Femur (tissue), 1 donor: ENCODE results near the gene EDN1.
"Not testable (repeated sequence)": the region's sequence is repeated elsewhere in the genome, so short reads cannot be mapped to it uniquely, and the experiment has no call there.

Experiments
- DNase-seq: peaks from one replicate; pipeline ENCODE4 v3.0.0-alpha.2; 2017

EDN1 gene

DNA sequence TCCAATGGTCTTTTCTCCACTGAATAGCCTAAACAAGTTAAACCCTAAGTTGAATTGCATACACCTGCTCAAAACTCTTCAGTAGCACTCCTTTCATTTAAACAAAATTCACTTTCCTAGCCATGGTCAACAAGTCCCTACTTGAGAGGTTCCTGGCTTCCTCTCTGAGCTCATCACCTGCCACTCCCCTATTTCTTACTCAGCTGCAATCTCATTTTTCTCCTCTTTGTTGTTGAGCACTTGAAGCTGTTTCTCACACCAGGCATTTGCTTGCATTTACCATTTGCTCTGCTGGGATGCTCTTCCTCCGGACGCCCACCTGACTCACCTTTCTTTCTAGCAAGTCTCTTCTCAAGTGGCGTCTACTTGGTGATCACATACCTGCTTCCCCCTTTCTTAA lies 38.5 kb downstream of the EDN1 start:
- no peak for DNase-seq

DNA sequence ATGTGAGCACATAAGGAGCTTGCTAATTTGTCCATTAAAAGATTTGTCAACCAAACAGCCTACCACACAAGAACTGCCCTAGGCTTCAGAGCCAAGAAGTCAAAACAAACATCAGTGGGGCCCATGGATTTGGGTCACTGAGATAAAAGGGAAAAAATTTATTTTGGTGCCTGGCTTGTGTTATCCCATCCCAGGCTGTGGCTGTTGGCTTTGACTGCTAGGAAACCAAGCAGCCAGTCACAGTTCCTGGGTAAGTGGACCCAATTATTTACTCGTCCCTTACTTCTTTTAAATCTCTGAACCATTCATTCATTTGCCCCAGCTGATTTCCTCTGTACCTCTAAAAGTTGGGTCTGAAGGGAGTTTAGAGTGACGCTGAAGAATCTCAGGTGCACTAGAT lies 41.3 kb downstream of the EDN1 start:
- DNase-seq = no peak

DNA sequence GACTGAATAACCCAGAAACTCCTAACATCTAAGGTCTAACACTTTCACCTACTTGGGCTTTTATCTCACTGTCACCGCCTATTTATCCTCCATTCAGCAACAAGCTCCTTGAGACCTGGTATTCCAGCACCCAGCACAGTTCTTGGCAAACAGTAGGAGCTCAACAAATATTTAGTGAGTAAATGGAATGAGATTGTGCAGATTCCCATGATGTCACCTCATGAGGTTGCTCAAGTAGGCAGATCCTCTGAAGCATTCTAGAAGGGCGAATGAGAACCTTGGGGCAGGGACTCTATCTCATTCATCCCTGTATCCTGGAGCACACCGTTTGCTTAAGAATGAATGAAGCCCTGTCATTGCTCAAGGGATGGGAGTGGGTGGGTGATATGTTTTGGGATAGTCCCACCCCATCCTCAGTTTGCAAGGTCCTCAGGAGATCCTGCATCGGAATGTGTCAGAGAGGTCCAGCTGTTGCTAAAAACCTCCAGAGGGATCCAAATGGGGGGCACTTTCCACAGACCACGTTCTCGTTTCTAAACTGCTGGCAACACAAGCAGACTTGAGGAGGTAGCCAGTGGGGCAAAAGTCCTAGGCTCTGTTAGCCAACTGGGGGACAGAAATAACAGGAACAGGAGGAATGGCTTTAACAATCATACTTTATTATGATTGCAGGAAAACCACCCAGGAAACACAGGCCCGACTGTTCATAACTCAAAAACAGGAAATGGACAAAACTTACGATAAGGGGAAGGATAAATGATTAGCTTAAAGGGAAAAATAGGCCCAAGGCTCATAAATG lies 42.0 kb downstream of the EDN1 start:
- no peak for DNase-seq

DNA sequence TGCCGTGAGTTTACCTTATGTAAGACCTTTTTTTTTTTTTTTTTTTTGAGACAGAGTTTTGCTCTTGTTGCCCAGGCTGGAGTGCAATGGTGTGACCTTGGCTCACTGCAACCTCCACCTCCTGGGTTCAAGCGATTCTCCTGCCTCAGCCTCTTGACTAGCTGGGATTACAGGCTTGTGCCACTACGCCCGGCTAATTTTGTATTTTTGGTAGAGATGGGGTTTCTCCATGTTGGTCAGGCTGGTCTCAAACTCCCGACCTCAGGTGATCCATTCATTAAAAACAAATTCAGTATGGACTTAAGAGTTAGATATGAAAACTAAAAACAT lies 42.6 kb downstream of the EDN1 start:
- DNase-seq = not testable (repeated sequence)

GRCh38 chr6:12333128-12333527 lies 43.0 kb downstream of the EDN1 start:
- no peak for DNase-seq

- no peak for DNase-seq
These were observed 44.5 kb downstream of the EDN1 start for GRCh38 chr6:12334526-12335130.

GRCh38 chr6:12335131-12335527 lies 45.0 kb downstream of the EDN1 start:
- DNase-seq = no peak

DNA sequence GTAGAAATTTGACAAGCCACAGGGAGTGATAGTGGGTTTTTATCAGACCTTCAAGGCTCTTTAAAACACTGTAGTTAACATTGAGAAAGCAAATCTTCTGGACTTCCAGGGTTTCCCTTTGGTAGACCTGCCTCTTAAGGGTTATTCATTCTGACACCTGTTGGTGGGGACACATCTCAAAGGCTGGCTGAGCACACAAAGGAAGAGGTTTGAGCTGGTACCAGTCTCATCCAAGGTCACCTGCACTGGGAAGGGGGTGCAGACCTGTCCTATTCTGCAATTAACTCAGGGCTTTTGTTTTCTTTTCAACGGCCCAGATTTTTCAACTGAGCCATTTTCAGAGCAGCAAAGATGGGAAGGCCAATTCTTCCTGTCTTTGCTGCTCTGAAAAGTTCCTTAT lies 45.6 kb downstream of the EDN1 start:
- DNase-seq = no peak

- DNase-seq = no peak
These were observed 46.2 kb downstream of the EDN1 start for GRCh38 chr6:12336121-12336971.

- DNase-seq = no peak
These were observed 48.9 kb downstream of the EDN1 start for GRCh38 chr6:12339022-12339421.

DNA sequence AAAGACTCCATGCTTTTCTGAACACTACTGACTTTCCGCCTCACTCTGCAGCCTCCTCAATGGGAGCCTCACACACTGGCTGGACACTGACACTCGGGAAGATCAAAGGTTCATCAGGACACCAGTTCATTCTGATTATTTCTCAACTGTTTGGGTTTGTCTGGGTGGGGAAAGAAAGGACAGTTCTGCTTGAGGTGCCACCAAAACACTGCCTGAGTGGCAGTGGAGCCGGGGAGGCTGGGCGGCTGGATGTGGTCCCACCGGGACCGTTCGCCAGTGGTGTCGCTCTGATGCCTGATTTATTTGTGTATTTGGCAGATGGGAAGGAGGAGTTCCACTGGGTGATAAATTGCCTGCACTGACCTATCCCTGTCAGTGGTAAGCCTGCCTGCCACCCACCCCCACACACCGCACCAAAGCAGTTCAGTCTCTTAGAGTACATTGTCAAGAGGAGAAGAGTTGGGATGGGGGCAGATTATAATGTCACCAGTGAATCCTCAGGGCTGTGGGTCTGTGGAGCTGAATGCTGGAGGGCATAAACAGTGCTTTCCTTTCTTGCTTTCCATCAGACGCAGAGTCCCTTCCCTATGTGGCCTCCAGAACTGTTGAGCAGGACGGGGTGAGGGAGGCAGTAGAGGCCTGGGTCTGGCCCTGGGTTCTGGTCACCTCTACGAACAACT lies 49.8 kb downstream of the EDN1 start:
- no peak for DNase-seq

- DNase-seq = no peak
These were observed 50.3 kb downstream of the EDN1 start for GRCh38 chr6:12340488-12340818.

DNA sequence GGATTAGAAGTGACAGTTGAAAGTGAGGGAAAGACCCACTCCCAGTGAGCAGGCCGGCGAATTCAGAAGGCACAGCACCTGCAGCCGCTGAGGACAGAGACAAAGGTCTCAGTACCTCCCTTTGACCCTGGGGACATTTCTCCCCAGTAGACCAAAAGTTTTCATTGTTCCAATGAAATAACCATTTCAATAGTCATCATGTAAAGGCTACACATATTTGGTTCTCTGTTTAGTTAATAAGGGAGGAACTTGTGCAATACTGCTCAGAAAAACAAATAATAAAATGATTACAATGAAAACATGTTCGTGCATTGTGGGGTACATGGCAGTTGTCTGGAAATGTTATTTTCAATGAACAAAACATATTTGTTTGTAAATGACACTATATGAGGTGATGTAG lies 52.5 kb downstream of the EDN1 start:
- no peak for DNase-seq

DNA sequence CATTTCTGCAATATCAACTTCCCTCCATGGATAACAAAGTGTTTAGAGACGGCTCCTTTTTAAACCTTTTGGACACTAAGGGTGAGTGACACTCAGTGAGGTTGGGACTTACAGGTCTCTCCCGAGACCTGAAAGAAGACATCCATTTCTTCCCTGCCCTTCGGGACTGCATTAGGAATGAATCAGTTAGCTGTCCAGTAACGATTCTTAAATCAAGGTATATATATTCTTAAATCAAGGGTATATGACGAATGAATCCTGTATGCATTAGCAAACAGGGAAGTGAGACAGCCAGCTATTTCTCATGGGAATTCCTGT lies 52.9 kb downstream of the EDN1 start:
- no peak for DNase-seq

GRCh38 chr6:12343440-12344162 lies 53.4 kb downstream of the EDN1 start:
- DNase-seq = no peak

DNA sequence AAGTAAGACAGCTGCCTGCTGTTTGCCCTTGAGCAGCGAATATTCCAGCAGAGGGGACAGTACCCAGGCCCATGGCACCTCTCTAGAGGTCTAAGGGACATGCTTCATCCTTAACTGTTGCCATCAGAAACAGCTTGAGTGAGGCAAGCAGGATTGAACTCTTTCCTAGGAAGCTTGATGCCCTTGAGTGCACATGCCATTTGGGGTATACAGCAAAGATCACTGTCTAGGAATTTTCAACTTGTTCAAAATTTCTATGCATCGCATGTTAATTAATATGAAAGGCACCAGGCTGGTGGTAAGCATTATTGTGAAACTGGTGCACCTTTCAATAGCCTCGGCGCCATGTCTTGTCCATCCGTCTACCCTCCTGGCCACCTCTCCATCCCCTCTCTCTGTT lies 54.1 kb downstream of the EDN1 start:
- no peak for DNase-seq

DNA sequence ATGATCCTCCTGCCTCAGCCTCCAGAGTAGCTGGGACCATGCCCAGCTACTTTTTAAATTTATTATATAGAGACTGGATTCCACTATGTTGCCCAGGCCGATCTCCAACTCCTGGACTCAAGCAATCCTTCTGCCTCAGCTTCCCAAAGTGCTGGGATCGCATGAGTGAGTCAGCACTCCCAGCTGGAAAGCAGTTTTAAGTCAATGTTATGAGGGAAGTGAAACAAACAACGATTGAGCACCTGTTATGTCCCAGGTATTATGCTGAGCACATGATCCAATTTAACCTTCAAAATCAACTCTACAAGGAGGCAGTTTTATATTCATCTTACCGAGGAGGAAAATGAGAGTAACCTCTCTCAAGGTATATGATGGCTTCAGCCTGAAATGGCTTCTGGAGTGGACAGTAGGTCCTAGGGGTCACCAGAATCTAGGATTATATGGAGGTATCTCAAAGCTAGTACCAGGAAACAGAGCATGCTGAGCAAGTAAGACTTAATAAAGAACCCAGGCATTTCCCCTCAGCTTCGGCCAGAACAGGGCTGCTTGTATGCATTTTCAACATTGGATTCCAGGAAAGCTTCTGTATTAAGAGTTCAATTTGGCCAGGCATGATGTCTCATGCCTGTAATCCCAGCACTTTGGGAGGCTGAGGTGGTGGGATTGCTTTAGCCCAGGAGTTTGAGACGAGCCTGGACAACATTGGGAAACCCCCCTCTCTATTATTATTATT lies 55.0 kb downstream of the EDN1 start:
- DNase-seq = no peak

- DNase-seq = no peak
These were observed 55.5 kb downstream of the EDN1 start for GRCh38 chr6:12345694-12346058.
